Measurements from ENCODE around the gene NCKAP1. TPM values are rescaled to one million over a fixed set of nuclear protein-coding genes. Genes with fewer than 3 reads are reported as not detected.

Gene NCKAP1
- total and polyA plus RNA-seq, 2 experiments from 2014 or later: 81.7 to 90.4 TPM

- Histone ChIP-seq H3K36me3 (peaks cover 31% of the 10 kb centered on the region), H3K27ac (peak overlapping the region; percentile 69), H3K4me1 (ENCODE audit: low read depth) (peaks cover 30% of the 10 kb centered on the region)
Measured at GRCh38 chr2:182949052-182949451, 89.2 kb downstream of the NCKAP1 start.

GRCh38 chr2:182946958-182947369 is 91.3 kb downstream of the NCKAP1 start:
- peaks cover 15% of the 10 kb centered on the region for H3K36me3 ChIP-seq
- no peak for TF ChIP-seq CTCF (IDR thresholded peaks at IDR 0.05; ENCODE audit: low read depth, low read length)

More at GRCh38 chr2:182949052-182949451, 89.2 kb downstream of the NCKAP1 start:
- no peak for DNase-seq (ENCODE audit: low read depth in 1 of 2, low spot score in 1 of 2)
- Histone ChIP-seq H3K4me3 (no peak overlapping the region), H3K27me3 (no peaks in the 10 kb centered on the region), H3K9me3 (ENCODE audit: low read depth) (no peaks in the 10 kb centered on the region)
- no peak for TF ChIP-seq CTCF (IDR thresholded peaks at IDR 0.05; ENCODE audit: low read depth, low read length)

DNA sequence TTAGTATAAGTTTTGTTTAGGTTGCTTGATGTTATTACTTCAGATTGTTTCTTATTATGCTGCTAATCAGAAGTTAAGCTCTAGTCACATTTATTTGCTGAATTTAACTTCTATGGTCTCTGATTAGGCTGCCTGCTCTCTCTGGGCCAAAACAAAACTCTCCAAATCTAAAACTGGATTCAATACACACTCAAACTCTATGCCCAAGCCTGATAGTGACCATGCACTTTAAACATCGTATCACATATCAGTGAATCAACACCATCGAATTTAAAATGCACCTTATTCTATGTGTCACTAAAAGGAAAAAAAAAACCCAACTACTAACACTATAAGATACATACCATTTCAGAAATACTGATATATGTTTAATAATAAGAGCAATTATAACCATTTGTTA is 94.9 kb downstream of the NCKAP1 start:
- DNase-seq (ENCODE audit: low read depth in 1 of 2, low spot score in 1 of 2): no peak
- Histone ChIP-seq H3K9me3 (ENCODE audit: low read depth) (no peaks in the 10 kb centered on the region), H3K4me3 (no peak overlapping the region), H3K36me3 (no peaks in the 10 kb centered on the region), H3K4me1 (ENCODE audit: low read depth) (peaks cover 52% of the 10 kb centered on the region), H3K27me3 (no peaks in the 10 kb centered on the region), H3K27ac (peak overlapping the region; percentile 85)
- no peak for TF ChIP-seq CTCF (IDR thresholded peaks at IDR 0.05; ENCODE audit: low read depth, low read length)

More at GRCh38 chr2:182946958-182947369, 91.3 kb downstream of the NCKAP1 start:
- H3K27ac ChIP-seq: peak overlapping the region; percentile 77
- DNase-seq (ENCODE audit: low read depth in 1 of 2, low spot score in 1 of 2): peak in 1 of 2 donors; percentile 21
- H3K4me3 ChIP-seq: no peak overlapping the region
- H3K27me3 ChIP-seq: no peaks in the 10 kb centered on the region
- H3K9me3 ChIP-seq (ENCODE audit: low read depth): no peaks in the 10 kb centered on the region
- peaks cover 51% of the 10 kb centered on the region for H3K4me1 ChIP-seq (ENCODE audit: low read depth)

- H3K36me3 ChIP-seq: peaks cover 4% of the 10 kb centered on the region
- no peak for DNase-seq (ENCODE audit: low read depth in 1 of 2, low spot score in 1 of 2)
- no peak overlapping the region for H3K4me3 ChIP-seq
- H3K27ac ChIP-seq: peak overlapping the region; percentile 85
- no peaks in the 10 kb centered on the region for H3K9me3 ChIP-seq (ENCODE audit: low read depth)
- peaks cover 47% of the 10 kb centered on the region for H3K4me1 ChIP-seq (ENCODE audit: low read depth)
- no peaks in the 10 kb centered on the region for H3K27me3 ChIP-seq
- TF ChIP-seq CTCF (IDR thresholded peaks at IDR 0.05; ENCODE audit: low read depth, low read length): no peak
Measured at GRCh38 chr2:182942756-182943155, 95.5 kb downstream of the NCKAP1 start.

- H3K4me3 ChIP-seq: no peak overlapping the region
- TF ChIP-seq CTCF (IDR thresholded peaks at IDR 0.05; ENCODE audit: low read depth, low read length): no peak
- H3K36me3 ChIP-seq: peaks cover 4% of the 10 kb centered on the region
- H3K9me3 ChIP-seq (ENCODE audit: low read depth): no peaks in the 10 kb centered on the region
- no peaks in the 10 kb centered on the region for H3K27me3 ChIP-seq
- H3K27ac ChIP-seq: peak overlapping the region; percentile 85
- peak in 1 of 2 donors; percentile 34 for DNase-seq (ENCODE audit: low read depth in 1 of 2, low spot score in 1 of 2)
- H3K4me1 ChIP-seq (ENCODE audit: low read depth): peaks cover 40% of the 10 kb centered on the region
Measured at GRCh38 chr2:182941919-182942318, 96.3 kb downstream of the NCKAP1 start.

Data from cardiac muscle cell (in vitro differentiated cells and primary cell).